Measurements from ENCODE around the gene TFPI2.

The TFPI2 gene

DNA sequence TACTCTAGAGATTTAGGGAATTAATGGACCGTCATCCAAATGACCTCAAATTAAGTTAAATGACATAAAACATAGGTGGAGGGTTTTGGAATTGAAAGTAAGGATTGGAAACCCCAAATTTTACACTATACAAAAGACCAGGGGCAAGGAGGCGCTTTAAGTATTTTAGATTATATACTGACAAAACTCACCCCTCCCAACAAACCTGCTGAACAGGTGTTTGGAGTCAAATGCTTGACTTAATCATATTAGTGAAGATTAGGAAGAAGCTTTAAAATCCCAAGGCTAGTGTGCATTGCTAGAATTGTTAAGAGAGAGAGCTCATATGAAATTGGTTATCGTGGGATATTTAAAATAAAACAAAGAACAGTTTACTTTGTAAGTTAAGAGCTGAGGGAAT lies 15.7 kb upstream of the TFPI2 start, which contains the start of gene GNGT1:
Gene GNGT1 (plus strand): TSS at position 301 of the 400 bp plus-strand sequence. CDS start 180 bp downstream, outside the sequence.
- DNase-seq, result no peak

- DNase-seq, result peak; percentile 22
Measured at GRCh38 chr7:93902777-93903423, 12.3 kb upstream of the TFPI2 start.

DNA sequence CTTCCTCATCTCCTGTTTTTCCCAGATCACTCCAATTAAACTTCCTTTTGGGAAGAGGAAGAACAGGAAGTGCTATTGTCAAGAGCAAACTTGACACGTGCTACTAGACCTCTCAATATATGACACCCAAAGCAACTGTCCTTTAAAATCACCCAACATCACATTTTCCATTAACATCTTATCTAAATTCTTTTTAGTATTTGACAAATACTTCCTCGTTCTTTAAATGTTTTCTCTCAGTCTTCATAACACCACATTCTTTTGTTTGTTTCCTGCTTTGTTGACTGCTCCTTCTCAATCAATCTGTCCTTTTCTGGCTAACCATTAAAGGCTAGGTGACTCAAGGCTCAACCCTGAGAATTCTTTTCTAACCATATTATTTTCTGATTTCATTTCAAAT lies 7.1 kb upstream of the TFPI2 start:
- DNase-seq, result no peak

DNA sequence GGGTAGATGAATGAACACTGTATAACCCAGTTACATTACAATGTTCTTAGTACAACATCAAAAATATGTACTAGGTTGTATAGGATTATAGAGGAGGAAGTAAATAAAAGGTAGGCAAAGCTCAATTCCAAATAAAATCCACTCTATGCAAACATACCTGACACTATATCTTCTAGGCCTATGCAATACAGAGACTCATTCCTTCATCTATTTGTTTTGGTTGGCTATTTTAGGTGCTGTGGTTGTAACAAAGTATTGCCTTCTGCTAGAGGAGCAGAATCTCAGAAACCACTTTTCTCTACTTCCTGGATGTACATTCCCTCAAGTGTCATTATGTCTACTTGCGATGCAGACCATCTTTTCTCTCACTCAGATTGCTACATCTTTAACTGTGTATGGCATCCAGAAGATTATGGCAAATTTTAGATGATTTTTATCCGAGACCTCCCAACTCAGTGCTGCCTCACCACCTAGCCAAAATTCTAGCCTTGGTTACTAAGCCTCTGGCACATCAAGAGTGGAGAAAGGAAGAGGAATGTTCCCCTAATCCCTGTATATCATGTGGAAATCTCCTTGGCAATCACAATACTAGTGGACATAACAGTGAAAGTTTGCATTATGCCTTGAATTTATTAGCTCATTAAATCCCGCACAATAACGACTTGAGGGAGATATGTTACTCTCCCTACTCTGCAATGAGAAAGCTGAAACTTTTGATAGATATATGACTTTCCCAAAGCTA lies 5.5 kb upstream of the TFPI2 start:
- DNase-seq, result no peak

DNA sequence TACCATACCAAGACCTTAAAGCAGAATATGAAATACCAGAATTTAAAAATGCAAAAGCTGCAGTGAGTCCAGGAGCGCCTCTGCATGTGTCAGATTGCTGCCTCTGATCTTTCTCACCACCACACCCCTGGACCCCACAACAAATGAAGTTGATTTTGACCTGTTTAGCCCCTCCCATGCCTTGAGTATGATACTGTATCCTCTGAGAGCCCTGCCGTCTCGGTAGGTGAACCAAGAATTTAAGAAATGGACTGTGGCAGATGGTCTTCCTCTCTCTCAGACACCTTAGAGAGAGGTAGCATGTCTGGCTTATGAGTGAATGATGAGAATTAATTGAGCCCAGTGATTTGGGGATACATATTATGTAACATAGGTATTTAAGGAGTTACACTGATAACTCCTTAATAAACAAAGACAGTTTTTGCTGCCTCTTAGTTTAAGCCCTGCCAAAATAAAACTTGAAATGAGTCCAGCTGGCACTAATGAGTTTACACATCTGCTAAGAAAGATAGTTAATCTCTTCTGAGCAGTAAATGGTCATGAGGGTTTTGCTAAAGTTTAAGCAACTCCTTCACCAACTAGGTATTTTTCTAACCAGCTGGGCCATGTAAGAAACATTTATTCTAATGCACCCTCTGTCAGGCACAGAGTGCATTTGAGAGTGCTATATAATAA lies 4.5 kb upstream of the TFPI2 start:
- DNase-seq, result no peak

DNA sequence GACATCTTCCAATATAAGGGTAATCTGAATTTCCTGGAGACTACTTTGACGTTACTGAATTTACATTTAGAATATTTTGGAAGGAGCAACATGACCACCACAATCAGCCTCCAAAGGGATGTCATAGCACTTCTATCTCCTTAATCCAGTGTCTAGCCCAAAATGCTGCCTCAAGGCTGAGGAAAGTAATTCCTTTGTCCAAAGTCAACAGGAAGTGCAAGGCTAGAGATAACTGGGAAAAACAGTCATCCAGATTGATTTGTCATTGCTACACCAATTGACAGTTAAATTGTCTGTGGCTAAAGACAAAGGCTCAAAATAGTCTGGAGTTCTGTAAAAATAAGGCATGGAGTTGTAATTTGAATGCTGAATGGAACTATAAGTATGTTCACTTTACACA lies 3.9 kb upstream of the TFPI2 start:
- DNase-seq, result no peak

GRCh38 chr7:93890041-93890463 lies 501 bp downstream of the TFPI2 start:
- peak; percentile 62 for DNase-seq

DNA sequence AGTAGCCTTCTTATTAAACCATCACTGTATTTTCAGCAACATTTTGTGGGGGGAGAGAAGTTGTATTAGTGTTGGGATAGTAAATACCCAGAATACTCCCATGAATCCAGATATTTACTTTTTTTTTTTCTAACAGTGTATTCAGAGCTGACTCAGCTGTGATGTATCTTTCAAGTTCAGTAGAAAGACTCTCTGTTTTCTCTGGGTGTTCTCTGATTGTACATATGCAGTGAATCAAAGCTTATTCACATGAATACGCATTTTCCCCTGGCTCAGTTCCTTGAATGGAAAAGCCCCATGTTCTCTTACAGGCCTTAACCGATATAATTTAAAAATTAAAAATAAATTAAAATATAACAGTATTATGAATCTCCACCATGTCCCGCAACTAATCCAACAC lies 1.3 kb downstream of the TFPI2 start:
- no peak for DNase-seq

DNA sequence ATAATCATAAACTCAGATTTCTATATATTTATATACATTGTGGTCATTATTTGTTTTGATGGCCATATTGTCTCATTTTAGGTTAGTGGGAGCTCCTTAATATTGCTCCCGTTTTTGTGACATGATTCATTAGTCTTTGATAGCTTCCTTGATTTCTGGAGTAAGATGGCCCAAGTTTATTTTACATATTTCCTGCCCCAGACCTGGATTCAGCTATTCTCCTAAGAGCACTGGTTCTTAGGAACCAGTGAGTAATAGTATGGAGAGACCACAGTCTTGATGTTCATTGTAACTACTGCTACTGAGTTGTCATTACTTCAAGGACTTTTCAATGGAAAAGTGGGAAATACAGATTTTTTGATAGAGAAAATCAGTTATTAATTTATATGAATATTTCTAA lies 6.0 kb downstream of the TFPI2 start:
- no peak for DNase-seq

DNA sequence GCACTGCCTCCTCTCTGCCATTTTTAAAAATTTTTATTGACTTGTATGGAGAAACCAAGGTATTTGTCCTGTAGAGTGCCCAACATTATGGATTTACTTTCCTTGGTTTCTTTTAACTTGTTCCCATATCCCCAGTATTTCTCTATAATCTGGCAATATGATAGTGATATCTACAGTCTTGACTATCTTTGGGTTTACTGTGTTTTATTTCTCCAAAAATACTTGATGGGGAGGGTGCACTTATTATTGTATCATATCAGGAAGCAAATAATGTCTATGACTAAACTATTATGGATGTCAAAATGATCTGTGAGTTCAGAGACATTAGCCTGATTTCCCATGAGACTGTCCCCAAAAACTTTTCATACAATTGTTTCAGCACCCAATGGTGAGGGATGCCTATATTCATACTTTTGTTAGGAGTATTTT lies 6.6 kb downstream of the TFPI2 start:
- no peak for DNase-seq

DNA sequence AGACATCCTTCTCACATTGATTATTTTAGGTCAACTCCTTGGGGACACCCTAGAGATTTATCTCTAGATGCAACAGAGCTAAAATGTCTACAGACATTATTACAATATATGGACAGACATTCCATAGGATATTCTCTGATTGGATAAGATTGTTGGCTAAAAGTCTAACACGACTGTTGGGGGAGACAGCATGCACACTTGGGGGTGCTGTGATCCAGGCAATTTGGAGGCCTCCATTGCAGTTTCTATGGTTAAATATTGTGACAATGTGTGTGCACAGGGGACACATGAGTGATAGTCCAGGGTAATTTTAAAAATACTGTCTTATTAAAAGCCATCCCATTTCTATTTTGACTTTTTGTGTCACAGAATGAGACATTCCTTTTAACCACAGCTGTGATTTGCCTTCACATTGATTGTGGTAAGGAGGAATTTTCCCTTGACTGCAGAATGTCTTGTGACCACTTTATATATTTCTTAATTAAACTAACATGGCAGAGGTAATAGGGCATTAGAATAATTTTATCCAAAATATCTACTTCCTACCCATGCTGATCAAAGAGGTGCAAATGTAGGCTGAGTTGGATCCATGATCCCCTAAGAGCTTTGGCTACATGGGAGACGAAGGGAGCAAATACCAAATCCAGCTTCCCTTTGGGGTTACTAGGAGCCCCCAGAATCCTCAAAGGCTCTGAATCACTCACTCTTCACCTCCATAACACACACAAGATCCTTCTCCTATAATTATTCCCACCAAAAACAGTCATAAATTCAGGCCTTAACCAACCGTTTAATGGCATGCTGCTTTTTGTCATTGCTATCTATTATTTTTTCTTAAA lies 7.3 kb downstream of the TFPI2 start:
- DNase-seq, result no peak

DNA sequence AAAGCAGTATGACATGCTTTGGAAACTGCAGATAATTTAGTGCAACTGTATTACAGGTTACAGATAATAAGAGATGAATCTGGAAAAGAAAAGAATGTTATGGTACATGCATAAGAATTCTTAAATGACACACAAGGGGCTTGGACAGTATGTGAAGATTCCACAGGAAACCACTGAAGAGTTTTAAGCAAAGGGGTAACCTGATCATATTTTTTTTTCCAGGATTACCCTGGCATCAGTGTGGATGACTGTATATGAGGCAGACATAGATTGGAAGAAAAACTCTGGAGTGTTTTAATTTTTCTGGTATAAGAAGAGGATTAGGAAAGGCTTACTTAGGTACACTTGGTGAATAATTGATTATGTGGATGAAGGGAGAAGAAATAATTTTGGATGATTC lies 8.1 kb downstream of the TFPI2 start:
- no peak for DNase-seq

- DNase-seq, result no peak
Measured at GRCh38 chr7:93879356-93879755, 11.2 kb downstream of the TFPI2 start.

DNA sequence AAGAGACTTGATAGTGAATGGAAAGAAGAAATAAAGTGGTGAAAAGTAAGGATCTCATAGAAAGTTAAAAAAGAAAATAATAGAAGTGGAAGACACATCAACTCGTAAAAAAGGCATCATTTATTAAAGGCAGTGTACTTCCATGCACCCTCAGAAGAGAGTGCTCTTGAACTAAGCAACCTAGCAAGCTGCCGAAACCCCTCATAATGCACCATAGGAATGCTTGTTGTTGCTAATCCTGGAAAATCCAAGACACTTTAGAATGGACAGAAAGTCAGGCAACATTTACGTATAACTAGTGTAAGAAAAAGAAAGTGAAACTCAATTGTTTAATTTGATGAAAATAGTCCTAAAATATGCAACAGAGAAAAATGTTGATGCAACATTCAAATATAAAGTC lies 12.8 kb downstream of the TFPI2 start:
- DNase-seq, result no peak

GRCh38 chr7:93873998-93874574 lies 16.5 kb downstream of the TFPI2 start:
- DNase-seq, result no peak

DNA sequence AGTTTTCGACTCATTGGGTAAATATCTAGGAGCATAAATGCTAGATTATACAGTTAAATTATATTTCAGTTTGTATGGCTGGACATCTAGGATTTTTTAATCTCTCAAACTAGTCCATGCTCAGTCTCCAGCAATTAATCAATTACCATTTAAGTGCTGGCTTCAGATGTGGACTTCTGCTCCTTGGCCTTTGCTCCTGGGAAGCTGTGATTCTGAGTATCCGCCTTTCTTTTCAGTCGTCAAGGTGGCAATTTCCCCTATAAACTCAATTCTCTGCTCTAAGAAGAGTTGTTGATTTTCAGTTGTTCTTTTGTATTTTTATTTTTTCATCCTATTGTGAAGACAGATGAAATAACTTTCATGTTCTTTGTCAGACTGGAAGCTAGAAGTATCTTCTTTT lies 23.7 kb downstream of the TFPI2 start:
- DNase-seq, result no peak

GRCh38 chr7:93862651-93863050 lies 27.9 kb downstream of the TFPI2 start:
- no peak for DNase-seq

DNA sequence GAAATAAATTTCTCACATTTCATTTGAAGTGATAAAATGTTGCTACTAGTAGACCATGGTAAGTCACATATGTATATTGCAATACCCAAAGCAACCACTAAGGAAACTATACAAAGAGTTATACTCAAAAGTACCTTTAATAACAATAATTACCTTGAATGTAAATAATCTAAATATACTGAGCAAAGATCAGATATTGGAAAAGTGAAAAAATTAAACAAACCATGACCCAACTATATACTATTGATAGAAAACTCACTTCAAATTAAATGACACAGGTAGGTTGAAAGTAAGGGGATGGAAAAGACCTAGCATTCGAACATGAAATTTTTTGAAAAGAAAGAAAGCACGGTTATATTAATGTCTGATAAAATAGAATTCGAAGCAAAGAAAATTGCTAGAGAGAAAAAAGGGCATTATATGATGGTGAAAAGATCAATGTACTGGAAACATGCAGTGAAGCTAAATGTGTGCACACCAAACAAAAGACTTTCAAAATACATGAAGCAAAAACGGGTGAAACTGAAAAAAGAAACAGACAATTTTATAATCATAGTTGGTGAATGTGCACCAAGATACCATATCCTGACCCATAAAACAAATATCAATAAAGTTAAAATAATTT lies 29.1 kb downstream of the TFPI2 start:
- DNase-seq, result no peak

DNA sequence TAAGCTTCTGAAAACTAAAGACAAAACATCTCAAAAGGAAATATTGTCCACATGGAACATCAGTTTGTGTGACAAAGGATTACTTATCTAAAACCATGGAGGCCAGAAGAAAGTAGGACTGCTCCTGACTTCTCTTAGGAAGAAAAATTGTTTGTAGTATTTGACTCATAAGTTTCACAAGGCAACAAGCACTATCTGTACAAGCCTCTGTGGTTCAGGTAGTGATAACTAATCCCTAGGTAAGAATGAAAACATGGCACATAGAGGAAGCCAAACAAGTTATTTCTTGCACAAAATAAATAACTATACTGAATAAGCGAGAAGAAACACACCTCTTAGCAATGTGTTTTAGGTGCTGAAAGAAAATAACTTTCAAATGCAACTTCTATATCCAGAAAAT lies 30.3 kb downstream of the TFPI2 start:
- no peak for DNase-seq

DNA sequence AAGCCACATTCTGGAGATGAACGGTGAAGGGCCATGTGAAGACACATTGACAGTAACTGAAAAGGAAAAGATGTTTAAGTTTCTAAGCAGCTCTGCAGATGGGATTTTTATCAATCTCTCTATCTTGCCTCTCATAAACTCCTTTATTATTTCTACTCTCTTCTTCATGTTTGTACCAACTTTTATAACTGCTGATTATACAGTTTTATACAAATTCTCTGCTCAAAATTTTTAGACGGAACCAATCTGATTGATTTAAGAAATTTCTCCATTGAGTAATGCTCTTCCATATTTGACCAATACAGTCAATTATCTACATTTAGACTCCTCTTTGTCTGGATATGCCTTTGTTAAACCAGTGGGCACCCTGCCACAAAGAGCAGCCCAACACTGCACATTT lies 31.7 kb downstream of the TFPI2 start:
- no peak for DNase-seq

GRCh38 chr7:93856323-93856722 lies 34.2 kb downstream of the TFPI2 start:
- DNase-seq, result no peak

DNA sequence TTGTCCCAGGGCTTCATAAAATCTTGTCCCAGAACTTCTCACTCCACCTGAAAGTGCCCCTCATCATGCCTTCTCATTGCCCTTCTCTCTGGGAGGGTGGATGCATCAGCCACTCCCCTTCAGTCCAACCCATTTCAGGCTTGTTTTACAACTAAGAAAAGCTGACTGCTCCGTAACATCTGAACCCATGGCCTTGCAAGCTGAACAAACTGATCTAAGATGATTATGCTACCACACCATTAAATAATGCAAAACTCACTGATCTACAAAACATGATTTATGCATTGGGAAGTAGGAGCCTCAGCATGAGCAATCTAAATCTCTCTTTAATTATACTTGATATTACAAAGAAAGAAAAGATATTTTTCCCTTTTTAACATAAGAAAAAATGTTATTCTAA lies 34.8 kb downstream of the TFPI2 start:
- DNase-seq, result no peak

Measured in NCI-H2227 treated with DMSO at 0.1 percent for 48 hours (cell line).